Glutamatergic neuron (in vitro differentiated cells): ENCODE measurements around the gene RHBDF2. TPM values are rescaled to one million over a fixed set of nuclear protein-coding genes. Genes with fewer than 3 reads are reported as not detected.

Experiments used
- DNase-seq: peaks from one replicate; pipeline ENCODE4 v3.0.0; 2022
- H3K27ac Mint-ChIP-seq: one replicate; pipeline ENCODE4 v1.8.0; 2020; ENCODE audit warnings: mild to moderate bottlenecking, mixed read lengths, inconsistent platforms; ENCODE audit not compliant: unreplicated experiment
- H3K27me3 Mint-ChIP-seq: one replicate; pipeline ENCODE4 v1.8.0; 2020; ENCODE audit warnings: mild to moderate bottlenecking, moderate library complexity, mixed read lengths, inconsistent platforms; ENCODE audit not compliant: unreplicated experiment
- H3K36me3 Mint-ChIP-seq: one replicate; pipeline ENCODE4 v1.8.0; 2020; ENCODE audit warnings: mild to moderate bottlenecking, mixed read lengths, inconsistent platforms; ENCODE audit not compliant: unreplicated experiment
- H3K4me1 Mint-ChIP-seq: one replicate; pipeline ENCODE4 v1.8.0; 2020; ENCODE audit warnings: mild to moderate bottlenecking, low read depth, mixed read lengths, inconsistent platforms; ENCODE audit not compliant: unreplicated experiment
- H3K4me3 Mint-ChIP-seq: one replicate; pipeline ENCODE4 v1.8.0; 2020; ENCODE audit warnings: mild to moderate bottlenecking, mixed read lengths, inconsistent platforms; ENCODE audit not compliant: unreplicated experiment
- H3K9me3 Mint-ChIP-seq: one replicate; pipeline ENCODE4 v1.8.0; 2020; ENCODE audit warnings: mild to moderate bottlenecking, moderate library complexity, mixed read lengths, inconsistent platforms; ENCODE audit not compliant: unreplicated experiment
- total RNA-seq: library from RNA; stranded (reverse); fragmentation: NEBNext Ultra II Directional; extraction: Animal tissue kit (Norgen Biotek cat#: 25700); gene quantifications from one replicate; pipeline ENCODE4 v1.2.1, GENCODE V29; 2021; ENCODE audit not compliant: unreplicated experiment
- TF ChIP-seq, protein P1 (sequence below): fragments of 200-600 bp; sonication (generic); IDR thresholded peaks from one replicate; pipeline ENCODE4 v1.5.0; 2021; ENCODE audit not compliant: partially characterized antibody, unreplicated experiment

Gene RHBDF2
- total RNA-seq, 1 donor from 2014 or later = 1.9 TPM

DNA sequence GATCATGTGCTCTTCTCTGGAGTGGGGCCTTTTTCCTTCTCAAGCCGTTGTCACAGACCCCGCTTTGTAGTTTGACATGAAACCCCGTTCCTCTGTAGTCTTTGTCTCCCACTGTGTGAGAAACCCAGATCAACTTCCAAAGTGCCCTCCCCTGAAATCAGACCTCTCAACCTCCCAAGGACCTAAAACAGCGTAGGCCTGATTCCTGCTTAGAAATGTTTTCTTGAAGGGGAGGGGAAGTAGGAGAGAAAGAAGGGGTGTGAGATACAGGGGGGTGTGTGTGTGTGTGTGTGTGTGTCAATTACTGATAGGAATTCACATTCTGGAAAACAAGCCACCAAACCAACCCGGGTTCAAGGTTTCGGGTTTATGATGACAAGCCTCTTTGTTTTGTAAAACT lies 49.7 kb downstream of the RHBDF2 start:
- DNase-seq = no peak
- H3K36me3 Mint-ChIP-seq = no peaks in the 10 kb centered on the region
- H3K27ac Mint-ChIP-seq = peak overlapping the region; percentile 93
- H3K4me3 Mint-ChIP-seq = peak overlapping the region; percentile 96
- peaks cover 6% of the 10 kb centered on the region for H3K9me3 Mint-ChIP-seq
- H3K27me3 Mint-ChIP-seq = peaks cover 10% of the 10 kb centered on the region
- TF ChIP-seq, protein P1, sequence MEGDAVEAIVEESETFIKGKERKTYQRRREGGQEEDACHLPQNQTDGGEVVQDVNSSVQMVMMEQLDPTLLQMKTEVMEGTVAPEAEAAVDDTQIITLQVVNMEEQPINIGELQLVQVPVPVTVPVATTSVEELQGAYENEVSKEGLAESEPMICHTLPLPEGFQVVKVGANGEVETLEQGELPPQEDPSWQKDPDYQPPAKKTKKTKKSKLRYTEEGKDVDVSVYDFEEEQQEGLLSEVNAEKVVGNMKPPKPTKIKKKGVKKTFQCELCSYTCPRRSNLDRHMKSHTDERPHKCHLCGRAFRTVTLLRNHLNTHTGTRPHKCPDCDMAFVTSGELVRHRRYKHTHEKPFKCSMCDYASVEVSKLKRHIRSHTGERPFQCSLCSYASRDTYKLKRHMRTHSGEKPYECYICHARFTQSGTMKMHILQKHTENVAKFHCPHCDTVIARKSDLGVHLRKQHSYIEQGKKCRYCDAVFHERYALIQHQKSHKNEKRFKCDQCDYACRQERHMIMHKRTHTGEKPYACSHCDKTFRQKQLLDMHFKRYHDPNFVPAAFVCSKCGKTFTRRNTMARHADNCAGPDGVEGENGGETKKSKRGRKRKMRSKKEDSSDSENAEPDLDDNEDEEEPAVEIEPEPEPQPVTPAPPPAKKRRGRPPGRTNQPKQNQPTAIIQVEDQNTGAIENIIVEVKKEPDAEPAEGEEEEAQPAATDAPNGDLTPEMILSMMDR = no peak
- peaks cover 37% of the 10 kb centered on the region for H3K4me1 Mint-ChIP-seq

DNA sequence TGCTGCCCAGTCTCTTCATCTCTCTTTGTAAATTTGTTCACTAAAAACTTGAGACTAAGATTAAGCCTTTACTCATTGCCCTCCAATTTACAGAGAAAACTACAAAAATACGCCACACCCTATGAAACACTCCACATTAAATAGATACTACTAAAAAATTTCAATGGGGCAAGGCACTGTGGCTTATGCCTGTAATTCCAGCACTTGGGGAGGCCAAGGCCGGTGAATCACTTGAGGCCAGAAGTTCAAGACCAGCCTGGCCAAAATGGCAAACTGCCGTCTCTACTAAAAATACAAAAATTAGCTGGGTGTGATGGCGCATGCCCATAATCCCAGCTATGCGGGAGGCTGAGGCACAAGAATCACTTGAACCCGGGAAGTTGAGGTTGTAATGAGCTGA lies 52.1 kb downstream of the RHBDF2 start:
- Mint-ChIP-seq H3K4me3 (peak overlapping the region; percentile 82), H3K27ac (peak overlapping the region; percentile 88), H3K4me1 (peaks cover 61% of the 10 kb centered on the region), H3K9me3 (peaks cover 6% of the 10 kb centered on the region), H3K27me3 (peaks cover 19% of the 10 kb centered on the region), H3K36me3 (no peaks in the 10 kb centered on the region)
- no peak for DNase-seq
- TF ChIP-seq, protein P1 = no peak

DNA sequence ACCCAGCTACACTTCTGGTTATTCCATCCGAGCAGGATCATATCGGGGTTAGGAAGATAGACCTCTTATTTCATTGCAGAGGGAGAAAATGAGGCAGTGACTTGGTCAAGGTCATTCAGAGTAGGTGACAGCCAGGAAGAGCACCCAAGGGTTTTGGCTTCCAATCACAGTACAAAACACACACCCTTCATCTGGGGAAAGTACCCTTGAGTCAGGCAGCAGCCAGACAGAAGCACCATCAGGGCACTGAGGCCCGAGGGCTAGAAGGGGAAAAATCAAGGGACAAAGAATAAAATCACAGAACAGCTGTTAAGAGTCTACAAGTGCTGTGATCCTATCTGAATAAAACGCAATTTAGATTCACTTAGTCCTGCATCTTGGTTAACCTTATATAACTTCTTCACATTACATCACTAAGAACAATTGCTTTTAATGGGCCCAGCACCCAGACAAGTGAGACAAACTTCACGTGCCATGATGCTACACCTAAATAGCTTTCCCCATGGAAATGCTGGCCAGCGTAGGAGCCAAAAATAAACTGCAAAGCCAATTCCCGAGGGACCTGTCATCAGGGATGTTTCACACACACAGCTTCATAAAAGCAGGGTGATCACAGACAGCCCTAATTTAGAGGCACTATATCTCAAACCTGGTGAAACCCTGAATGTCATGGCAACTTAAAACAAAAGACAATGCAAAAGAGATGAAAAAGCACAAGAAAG lies 53.1 kb downstream of the RHBDF2 start:
- H3K4me3 Mint-ChIP-seq = peak overlapping the region; percentile 82
- peaks cover 15% of the 10 kb centered on the region for H3K27me3 Mint-ChIP-seq
- peaks cover 6% of the 10 kb centered on the region for H3K9me3 Mint-ChIP-seq
- DNase-seq = no peak
- no peaks in the 10 kb centered on the region for H3K36me3 Mint-ChIP-seq
- peak overlapping the region; percentile 88 for H3K27ac Mint-ChIP-seq
- H3K4me1 Mint-ChIP-seq = peaks cover 65% of the 10 kb centered on the region
- TF ChIP-seq, protein P1 = no peak

DNA sequence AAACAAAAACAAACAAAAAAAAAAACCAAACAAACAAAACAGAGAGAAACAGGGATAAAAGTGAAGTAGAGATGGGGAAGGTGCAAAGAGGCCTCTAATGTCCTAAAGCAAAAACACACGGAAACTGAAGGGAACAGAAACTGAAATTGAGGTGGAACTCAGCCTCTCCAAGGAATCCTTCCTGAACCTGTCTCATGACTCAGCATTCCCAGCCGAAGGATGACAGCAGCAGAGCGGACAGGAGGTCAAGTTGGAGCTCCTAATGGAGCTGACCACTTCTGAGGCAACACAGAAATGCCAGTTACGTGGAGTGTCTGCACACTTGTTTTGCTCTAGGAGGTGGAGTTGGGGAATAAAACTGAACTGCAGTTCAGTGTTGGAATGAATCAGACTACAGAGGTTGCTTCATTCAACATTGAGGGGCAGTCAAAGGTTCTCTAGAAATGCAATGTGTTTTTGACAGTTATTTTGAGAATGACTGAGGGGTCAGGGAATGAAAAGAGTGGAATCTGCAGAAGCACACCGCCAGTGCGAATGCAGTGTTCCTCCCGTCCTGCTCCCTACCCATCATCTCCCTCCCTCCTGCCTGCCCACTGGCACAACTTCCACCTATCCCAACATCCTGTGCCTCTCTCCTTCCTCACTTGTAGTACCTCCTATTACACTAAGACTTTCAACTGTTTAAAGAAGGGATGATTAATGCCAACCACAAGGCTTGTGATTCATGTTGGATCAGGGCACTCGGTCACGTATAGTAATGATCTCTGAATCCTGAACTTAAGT lies 54.6 kb downstream of the RHBDF2 start:
- no peak for DNase-seq
- TF ChIP-seq, protein P1 = no peak
- H3K4me3 Mint-ChIP-seq = peak overlapping the region; percentile 78
- peaks cover 6% of the 10 kb centered on the region for H3K9me3 Mint-ChIP-seq
- peaks cover 20% of the 10 kb centered on the region for H3K27me3 Mint-ChIP-seq
- H3K4me1 Mint-ChIP-seq = peaks cover 75% of the 10 kb centered on the region
- H3K27ac Mint-ChIP-seq = peak overlapping the region; percentile 86
- peaks cover 6% of the 10 kb centered on the region for H3K36me3 Mint-ChIP-seq
